ENCODE results near the gene ZNF518B. TPM values are rescaled to one million over a fixed set of nuclear protein-coding genes. Genes with fewer than 3 reads are reported as not detected.

The ZNF518B gene
- total RNA-seq, 4 donors from 2014 or later: 3.8 to 37.2 (median 14.5) TPM

DNA sequence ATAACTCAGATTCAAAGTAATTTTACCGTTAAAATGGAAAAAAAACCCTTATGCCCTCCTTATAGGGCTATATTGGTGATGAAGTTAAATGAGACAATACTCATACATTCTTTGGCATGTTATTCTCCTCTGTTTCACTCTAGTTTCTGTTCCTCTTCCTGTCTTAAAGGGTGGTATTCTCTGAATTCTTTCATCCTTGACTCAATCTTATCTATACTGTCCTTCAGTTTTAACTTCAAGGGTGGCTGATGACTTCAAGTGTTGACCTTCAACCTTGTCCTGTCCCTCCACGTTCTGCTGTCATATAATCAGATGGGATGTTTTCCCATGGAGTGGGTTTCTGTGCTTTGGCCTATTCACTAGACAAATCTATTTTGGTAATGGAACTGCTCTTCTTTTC lies 44.0 kb downstream of the ZNF518B start:
- Histone ChIP-seq H3K36me3 (no peaks in the 10 kb centered on the region), H3K27me3 (no peaks in the 10 kb centered on the region), H3K27ac (no peak overlapping the region), H3K9me3 (no peaks in the 10 kb centered on the region), H3K4me1 (no peaks in the 10 kb centered on the region), H3K4me3 (no peak overlapping the region)
- WGBS, 2 donors: 41 to 56% methylated on average over 2 of the region's 2 CpGs
- intact Hi-C loops (cut with DNase I): no loop called here
- no peak for DNase-seq
- TF ChIP-seq, protein P1, sequence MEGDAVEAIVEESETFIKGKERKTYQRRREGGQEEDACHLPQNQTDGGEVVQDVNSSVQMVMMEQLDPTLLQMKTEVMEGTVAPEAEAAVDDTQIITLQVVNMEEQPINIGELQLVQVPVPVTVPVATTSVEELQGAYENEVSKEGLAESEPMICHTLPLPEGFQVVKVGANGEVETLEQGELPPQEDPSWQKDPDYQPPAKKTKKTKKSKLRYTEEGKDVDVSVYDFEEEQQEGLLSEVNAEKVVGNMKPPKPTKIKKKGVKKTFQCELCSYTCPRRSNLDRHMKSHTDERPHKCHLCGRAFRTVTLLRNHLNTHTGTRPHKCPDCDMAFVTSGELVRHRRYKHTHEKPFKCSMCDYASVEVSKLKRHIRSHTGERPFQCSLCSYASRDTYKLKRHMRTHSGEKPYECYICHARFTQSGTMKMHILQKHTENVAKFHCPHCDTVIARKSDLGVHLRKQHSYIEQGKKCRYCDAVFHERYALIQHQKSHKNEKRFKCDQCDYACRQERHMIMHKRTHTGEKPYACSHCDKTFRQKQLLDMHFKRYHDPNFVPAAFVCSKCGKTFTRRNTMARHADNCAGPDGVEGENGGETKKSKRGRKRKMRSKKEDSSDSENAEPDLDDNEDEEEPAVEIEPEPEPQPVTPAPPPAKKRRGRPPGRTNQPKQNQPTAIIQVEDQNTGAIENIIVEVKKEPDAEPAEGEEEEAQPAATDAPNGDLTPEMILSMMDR (IDR thresholded peaks at IDR 0.05): no peak
- no peak for TF ChIP-seq POLR2A (IDR thresholded peaks at IDR 0.05)

DNA sequence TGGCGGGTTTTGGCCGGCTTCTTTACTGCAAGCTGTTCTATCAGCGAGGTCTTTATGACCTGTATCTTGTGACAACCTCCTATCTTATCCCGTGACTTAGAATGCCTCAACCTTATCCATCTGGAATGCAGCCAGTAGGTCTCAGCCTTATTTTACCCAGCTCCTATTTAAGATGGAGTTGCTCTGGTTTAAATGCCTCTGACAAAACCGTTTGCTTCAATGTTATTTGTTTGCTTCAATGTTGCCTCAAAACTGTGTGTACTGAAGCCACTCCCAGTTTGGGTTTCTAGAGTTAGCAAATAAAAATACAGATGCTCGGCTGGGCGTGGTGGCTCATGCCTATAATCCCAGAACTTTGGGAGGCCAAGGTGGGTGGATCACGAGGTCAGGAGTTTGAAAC lies 51.6 kb downstream of the ZNF518B start:
- DNase-seq: no peak
- H3K4me3 ChIP-seq: no peak overlapping the region
- H3K4me1 ChIP-seq: no peaks in the 10 kb centered on the region
- intact Hi-C loops (cut with DNase I): no loop called here
- no peaks in the 10 kb centered on the region for H3K27me3 ChIP-seq
- WGBS, 2 donors: 66 to 80% methylated on average over 6 of the region's 8 CpGs
- no peaks in the 10 kb centered on the region for H3K9me3 ChIP-seq
- no peaks in the 10 kb centered on the region for H3K36me3 ChIP-seq
- no peak overlapping the region for H3K27ac ChIP-seq
- TF ChIP-seq POLR2A (IDR thresholded peaks at IDR 0.05): no peak
- TF ChIP-seq, protein P1 (IDR thresholded peaks at IDR 0.05): no peak

DNA sequence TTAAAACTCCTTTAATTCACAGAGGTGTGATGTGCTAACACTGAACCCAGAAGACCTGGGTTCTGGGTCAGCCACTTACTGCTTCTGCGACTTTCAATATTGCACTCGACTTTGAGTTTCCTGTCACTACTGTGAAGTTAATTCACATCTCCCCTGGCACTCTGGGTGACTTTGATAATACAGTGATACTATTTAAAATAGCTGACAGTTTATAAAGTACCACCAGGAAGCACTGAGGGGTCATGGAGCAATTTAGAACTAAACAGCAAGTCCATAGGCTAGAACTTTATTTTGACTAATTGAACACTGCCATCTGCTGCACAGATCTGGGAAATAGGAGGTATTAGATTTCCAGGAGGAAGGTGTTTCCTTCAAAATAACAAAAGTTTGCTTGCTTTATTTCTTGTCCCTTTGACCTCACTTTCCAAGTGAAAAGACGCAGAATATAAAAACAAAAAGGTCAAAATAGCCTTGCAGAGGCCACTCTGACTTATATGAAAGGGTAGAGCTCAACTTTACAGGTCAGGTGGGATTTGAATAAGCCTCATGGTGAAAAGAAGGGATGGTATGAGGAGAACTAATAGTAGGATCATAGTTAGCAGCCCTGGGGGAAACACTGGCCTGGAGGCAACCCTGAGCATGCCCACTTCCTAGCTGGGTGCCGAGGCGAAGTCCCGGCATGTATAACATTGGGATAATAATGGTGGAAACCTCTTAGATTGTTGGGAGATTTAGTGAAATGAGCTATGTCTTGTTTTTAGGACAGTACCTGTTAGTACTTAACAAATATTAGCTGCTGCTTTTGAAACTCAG lies 53.4 kb downstream of the ZNF518B start:
- Histone ChIP-seq H3K36me3 (no peaks in the 10 kb centered on the region), H3K4me3 (no peak overlapping the region), H3K4me1 (no peaks in the 10 kb centered on the region), H3K9me3 (no peaks in the 10 kb centered on the region), H3K27ac (no peak overlapping the region), H3K27me3 (no peaks in the 10 kb centered on the region)
- DNase-seq: no peak
- TF ChIP-seq, protein P1 (IDR thresholded peaks at IDR 0.05): peak in 5 of 6 experiments; percentile 40 to 59 (median 41)
- TF ChIP-seq POLR2A (IDR thresholded peaks at IDR 0.05): no peak
- intact Hi-C loops (cut with DNase I): loop anchor here (5.0 kb wide), 1 partner anchor 237 kb away; no protein-coding TSS in a partner anchor
- 51 to 57% methylated on average over 6 of the region's 6 CpGs for WGBS, 2 donors

DNA sequence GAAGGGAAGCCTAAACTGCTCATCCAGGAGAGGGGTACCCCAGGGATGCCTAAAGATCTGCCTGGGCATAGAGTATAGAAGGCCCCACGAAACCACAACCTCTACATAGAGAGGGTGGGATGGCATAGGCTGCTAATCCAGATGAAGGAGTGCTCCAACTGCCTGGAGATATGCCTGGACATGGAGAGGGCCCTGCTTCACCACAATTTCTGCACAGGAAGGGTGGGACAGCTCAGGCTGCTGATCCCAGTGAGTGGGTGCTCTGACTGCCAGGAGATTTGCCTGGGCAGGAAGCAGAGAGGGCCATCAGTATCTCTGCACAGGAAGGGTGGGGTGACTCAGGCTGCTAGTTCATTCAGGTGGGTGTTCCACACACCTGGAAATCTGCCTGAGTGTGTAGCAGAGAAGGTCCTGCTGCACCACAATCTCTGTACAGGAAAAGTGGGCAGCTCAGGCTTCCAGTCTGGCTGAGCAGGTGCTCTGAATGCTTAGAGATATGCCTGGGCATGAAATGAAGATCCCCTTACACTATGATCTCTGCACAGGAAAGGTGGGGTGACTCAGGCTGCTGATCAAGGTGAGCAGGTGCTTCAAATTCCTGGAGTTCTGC lies 61.1 kb downstream of the ZNF518B start:
- no peak overlapping the region for H3K4me3 ChIP-seq
- no peak for TF ChIP-seq POLR2A (IDR thresholded peaks at IDR 0.05)
- TF ChIP-seq, protein P1 (IDR thresholded peaks at IDR 0.05): no peak
- H3K36me3 ChIP-seq: no peaks in the 10 kb centered on the region
- no peak overlapping the region for H3K27ac ChIP-seq
- no peaks in the 10 kb centered on the region for H3K27me3 ChIP-seq
- H3K9me3 ChIP-seq: no peaks in the 10 kb centered on the region
- intact Hi-C loops (cut with DNase I): no loop called here
- no peak for DNase-seq
- WGBS, 2 donors: no CpG with 5 or more reads among the region's 1 CpG
- no peaks in the 10 kb centered on the region for H3K4me1 ChIP-seq

Other genes starting within 250 kb of the ZNF518B start
- gene CLNK, start 227.3 kb upstream of the ZNF518B start, total RNA-seq: under 1 TPM in 1 of 4 donors, not detected in 3; 0.19 TPM

All from esophagus squamous epithelium (tissue), 5 donors.